ENCODE measurements around the gene C4orf17.

DNA sequence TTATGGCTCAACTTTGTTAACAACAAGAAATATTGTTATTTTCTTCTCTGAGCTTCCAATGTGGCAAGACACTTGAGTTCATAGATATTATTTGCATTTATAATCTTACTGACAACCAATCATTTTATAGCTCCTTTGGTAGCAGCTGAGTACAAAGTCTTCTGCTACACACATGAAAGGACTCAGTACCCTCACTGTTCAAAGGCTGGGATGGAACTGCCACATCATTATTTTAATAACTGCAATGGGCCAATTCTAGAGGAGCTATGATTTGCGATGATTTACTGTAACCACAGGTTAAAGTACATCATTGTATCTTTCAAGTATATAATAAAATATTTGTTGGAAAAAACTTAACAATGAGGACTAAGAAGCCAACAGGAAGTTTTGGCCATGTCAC lies 74.7 kb downstream of the C4orf17 start:
- TF ChIP-seq, protein P1, sequence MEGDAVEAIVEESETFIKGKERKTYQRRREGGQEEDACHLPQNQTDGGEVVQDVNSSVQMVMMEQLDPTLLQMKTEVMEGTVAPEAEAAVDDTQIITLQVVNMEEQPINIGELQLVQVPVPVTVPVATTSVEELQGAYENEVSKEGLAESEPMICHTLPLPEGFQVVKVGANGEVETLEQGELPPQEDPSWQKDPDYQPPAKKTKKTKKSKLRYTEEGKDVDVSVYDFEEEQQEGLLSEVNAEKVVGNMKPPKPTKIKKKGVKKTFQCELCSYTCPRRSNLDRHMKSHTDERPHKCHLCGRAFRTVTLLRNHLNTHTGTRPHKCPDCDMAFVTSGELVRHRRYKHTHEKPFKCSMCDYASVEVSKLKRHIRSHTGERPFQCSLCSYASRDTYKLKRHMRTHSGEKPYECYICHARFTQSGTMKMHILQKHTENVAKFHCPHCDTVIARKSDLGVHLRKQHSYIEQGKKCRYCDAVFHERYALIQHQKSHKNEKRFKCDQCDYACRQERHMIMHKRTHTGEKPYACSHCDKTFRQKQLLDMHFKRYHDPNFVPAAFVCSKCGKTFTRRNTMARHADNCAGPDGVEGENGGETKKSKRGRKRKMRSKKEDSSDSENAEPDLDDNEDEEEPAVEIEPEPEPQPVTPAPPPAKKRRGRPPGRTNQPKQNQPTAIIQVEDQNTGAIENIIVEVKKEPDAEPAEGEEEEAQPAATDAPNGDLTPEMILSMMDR (IDR thresholded peaks at IDR 0.05 in 4 of 5, conservative IDR thresholded peaks at IDR 0.05 in 1 of 5): no peak
- TF ChIP-seq POLR2A (IDR thresholded peaks at IDR 0.05): no peak
